Endometrial microvascular endothelial cells (primary cell): ENCODE results near the gene TLE1. TPM values are rescaled to one million over a fixed set of nuclear protein-coding genes. Genes with fewer than 3 reads are reported as not detected.

Experiments
- in situ Hi-C: cut with HindIII; loops from 2 replicates; pipeline ENCODE4 v1.10.0; 2017; ENCODE audit warnings: low sequenced_read_pairs, low pct_unique_long_range_greater_than_20kb; ENCODE audit errors: inconsistent ontology term
- total RNA-seq: library from RNA; depleted of rRNA; stranded (reverse); fragments of >200 nt; gene quantifications from one replicate; pipeline ENCODE4 v1.2.3, GENCODE V29; 2015; ENCODE audit errors: inconsistent ontology term

TLE1 gene
- total RNA-seq, 1 donor from 2014 or later, result 16.9 TPM

GRCh38 chr9:81633952-81634854, 55.1 kb downstream of the TLE1 start:
- in situ Hi-C loops, result no loop called here

- in situ Hi-C loops, result no loop called here
Observed at GRCh38 chr9:81632599-81632998, 56.7 kb downstream of the TLE1 start.

GRCh38 chr9:81631218-81631745, 58.1 kb downstream of the TLE1 start:
- in situ Hi-C loops, result no loop called here

- in situ Hi-C loops, result no loop called here
Observed at GRCh38 chr9:81629440-81629839, 59.9 kb downstream of the TLE1 start.

- in situ Hi-C loops, result no loop called here
Observed at GRCh38 chr9:81628897-81629296, 60.5 kb downstream of the TLE1 start.

- in situ Hi-C loops, result no loop called here
Observed at GRCh38 chr9:81627481-81627880, 61.9 kb downstream of the TLE1 start.

GRCh38 chr9:81626511-81626910, 62.8 kb downstream of the TLE1 start:
- in situ Hi-C loops, result no loop called here

- in situ Hi-C loops, result no loop called here
Observed at GRCh38 chr9:81625969-81626368, 63.4 kb downstream of the TLE1 start.

GRCh38 chr9:81623778-81624177, 65.6 kb downstream of the TLE1 start:
- in situ Hi-C loops, result no loop called here

GRCh38 chr9:81622471-81623255, 66.7 kb downstream of the TLE1 start:
- in situ Hi-C loops, result no loop called here

- in situ Hi-C loops, result no loop called here
Observed at GRCh38 chr9:81621785-81622259, 67.5 kb downstream of the TLE1 start.

- in situ Hi-C loops, result no loop called here
Observed at GRCh38 chr9:81621118-81621517, 68.2 kb downstream of the TLE1 start.

- in situ Hi-C loops, result no loop called here
Observed at GRCh38 chr9:81620002-81620390, 69.4 kb downstream of the TLE1 start.

GRCh38 chr9:81619353-81620001, 69.9 kb downstream of the TLE1 start:
- in situ Hi-C loops, result no loop called here

GRCh38 chr9:81618923-81619322, 70.4 kb downstream of the TLE1 start:
- in situ Hi-C loops, result no loop called here

- in situ Hi-C loops, result no loop called here
Observed at GRCh38 chr9:81616141-81616540, 73.2 kb downstream of the TLE1 start.

GRCh38 chr9:81614335-81614734, 75.0 kb downstream of the TLE1 start:
- in situ Hi-C loops, result no loop called here

- in situ Hi-C loops, result no loop called here
Observed at GRCh38 chr9:81613002-81613812, 76.1 kb downstream of the TLE1 start.
